GM18520 (cell line): ENCODE data around the gene TRMT6.

Experiments
- ATAC-seq: cut with Tn5 transposase; IDR thresholded peaks from one replicate; pipeline ENCODE4 v1.9.1; 2021; ENCODE audit not compliant: unreplicated experiment

TRMT6 gene

DNA sequence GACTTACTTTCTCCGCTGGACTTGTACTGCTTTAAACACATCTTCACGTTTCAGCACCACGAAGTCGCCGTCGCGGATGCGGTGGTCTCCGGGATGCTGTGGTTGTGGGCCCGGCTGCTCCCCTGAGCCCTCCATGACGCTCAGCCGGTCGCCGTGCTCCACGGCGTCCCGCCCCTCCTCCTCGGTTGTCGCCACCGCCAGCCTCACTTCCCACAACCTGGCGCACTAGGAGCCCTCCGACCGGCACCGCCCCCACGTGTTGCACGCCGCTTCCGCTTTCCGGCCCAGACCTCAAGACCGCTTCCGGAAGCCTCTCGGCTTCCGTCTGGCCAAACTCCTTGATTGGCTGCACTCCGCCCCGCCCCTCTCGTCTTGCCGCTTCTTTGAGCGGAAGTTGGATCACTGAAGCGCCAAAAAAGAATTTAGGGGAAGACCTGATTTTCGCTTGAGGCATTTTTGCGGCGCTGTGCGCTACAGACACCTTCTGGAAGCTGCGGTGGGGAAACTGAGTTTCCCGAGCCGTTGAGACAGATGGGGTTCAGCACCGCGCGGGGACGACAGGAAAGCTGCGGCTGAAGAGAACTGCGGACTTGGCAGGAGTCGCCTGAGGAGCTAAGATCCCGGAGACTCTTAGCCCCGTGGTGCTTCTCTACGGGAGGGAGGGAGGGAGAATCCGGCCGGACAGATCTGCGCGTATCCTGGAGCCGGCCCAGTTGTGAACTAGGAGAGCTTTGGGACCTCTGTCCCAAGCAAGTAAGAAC, at the start of gene TRMT6, which contains the start of gene MCM8:
TSS of gene TRMT6 (minus strand) at position 263 of the 761 bp plus-strand sequence. CDS start at position 135, 128 bp downstream.
TSS of gene MCM8 (plus strand) at position 382 of the 761 bp plus-strand sequence. CDS start 1,364 bp downstream, outside the sequence.
- ATAC-seq, result peak; percentile 93

- ATAC-seq, result no peak
Measured at GRCh38 chr20:5999783-6000182, 49.5 kb upstream of the TRMT6 start.

GRCh38 chr20:5996765-5997164, 46.4 kb upstream of the TRMT6 start:
- ATAC-seq, result peak; percentile 84

DNA sequence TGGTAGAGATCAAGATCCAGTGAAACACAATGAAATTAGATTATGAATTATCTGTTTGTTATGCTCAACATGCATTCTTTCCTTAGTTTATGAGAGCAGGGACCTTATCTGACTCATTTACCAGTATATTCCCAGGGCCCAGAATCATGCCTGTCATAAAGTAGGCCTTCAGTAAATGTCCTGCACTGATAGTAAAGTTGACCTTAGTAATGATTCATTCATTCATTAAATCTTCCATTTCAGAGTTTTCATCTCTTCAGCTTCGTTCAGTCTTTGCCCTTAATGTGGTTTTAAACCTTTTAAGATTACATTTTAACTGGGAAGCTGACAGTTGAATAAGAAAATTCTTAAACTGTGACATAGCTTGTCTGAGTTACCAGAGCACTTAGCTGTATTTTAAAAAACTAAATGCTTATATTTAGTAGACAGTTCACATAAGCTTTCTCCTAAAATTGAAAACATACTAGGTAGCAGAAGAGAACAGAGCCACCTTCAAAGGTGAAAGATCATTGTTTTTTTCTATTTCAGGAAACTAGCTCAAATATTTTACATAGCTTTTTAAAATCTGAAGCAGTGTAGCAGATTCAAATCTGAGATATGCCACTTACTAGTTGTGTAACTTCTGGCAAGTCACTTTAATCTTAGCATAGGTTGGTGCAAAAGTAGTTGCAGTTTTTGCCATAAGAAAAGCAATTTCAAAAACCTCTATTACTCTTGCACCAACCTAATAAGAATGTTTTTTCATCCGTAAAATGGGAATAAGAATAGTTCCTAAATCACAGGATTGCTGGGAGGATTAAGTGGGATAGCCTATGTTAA, 41.5 kb upstream of the TRMT6 start:
- ATAC-seq, result no peak

DNA sequence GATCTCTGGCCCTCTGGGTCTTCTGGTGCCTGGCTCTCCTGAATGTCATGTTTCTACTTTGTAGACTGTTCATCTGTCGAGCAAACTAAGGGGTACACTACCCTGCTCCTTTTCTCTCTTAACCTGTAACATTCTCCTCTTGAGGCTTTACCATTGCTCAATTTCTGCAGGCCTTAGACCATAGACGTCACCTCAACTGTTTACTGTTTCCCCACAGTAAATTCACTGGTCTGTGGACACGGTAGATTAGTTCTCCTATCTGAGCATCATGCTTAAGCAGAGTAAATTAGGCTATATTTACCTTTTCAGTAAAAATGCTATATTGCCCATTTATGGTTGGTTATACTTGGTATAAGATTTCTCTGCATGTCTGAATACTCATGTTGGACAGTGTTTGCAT, 40.6 kb upstream of the TRMT6 start:
- no peak for ATAC-seq

GRCh38 chr20:5989539-5989938, 39.2 kb upstream of the TRMT6 start:
- ATAC-seq, result no peak

- no peak for ATAC-seq
Measured at GRCh38 chr20:5987383-5987782, 37.0 kb upstream of the TRMT6 start.

- ATAC-seq, result no peak
Measured at GRCh38 chr20:5980720-5981538, 30.6 kb upstream of the TRMT6 start.

DNA sequence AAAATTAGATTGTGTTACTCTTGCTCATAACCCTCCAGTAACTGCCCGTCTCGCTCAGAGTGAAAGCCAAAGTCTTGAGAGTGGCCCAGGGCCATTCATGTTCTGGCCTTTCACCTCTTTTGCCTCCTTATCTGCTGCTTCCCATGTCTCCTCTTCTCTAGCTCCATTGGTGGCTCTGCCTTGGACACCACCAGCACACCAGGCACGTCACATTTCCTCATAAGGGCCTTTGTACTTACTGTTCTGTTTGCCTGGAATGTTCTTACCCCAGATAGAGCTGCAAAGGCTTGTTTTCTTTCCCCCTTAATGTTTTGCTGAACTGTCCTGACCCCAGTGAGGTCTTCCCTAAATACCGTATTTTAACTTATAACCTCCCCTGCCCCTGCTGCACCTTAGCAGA, 29.5 kb upstream of the TRMT6 start:
- no peak for ATAC-seq

DNA sequence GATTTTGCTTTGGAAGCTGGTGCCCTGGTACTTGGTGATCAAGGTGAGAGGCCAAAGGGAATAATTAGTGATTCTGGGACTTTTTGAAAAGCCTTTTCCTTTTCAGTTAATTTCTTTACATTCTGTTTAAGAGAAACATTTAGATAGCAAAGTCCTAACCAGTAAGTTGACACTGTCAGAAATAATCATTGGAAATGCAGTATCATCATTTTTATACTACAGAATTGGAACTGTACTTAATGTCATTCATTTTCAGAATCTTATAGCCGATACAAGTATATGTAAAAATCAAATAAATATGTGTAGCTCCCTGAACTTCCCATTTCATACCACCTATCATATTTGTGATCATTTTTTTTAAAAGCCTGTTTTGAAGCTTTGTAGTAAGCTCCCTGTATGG, 27.6 kb upstream of the TRMT6 start:
- ATAC-seq, result no peak

DNA sequence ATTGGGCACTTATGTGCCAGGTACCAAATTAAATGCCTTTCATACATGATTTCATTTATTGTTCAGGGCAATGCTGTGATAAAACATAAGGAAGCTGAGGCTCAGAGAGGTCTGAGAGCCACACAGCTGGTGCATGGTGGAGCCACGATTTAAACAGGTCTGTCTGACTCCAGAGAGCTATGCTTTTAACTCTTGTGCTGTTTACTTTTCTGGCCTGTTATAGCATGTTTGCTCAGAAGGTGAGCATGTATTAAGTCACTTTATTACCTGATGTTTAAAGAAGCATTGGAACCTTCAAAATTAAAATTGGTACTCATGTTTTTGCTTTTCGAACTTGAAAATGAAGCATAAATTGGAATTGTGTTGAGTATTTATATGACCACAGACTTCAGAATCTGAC, 26.9 kb upstream of the TRMT6 start:
- ATAC-seq, result no peak

DNA sequence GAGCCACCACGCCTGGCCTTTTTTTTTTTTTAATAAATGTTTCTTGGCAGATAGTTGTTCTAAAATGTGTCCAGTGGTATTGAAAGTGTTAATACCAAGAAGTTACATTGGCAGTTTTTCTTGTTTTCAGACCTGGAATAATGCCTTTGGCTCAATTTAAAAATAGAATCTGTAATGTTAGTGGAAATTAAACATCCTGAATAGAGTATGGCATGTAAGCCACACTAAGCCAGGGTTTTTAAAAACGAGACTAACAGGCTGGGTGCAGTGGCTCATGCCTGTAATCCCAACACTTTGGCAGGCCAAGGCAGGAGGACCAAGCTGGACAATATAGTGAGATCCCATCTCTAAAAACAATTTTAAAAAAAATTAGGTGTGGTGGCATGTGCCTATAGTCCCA, 25.4 kb upstream of the TRMT6 start:
- ATAC-seq, result no peak

DNA sequence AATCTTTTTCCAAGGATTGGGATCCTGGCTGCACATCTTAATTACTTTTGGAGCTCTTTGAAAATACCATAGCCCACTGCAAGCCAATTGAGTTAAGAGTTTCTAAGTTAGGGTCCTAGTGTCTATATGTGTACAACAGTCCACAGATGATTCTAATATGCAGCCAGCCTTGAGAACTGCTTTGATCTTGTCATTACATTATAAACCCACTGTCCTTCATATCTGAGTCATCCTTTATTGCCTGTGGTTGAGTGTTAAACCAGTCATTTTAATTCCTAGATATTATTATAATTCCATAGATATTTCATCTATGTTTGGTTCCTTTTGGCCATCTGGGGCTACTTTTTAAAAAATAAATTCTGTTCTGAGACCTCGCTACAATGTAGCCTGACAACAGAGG, 24.2 kb upstream of the TRMT6 start:
- ATAC-seq, result no peak

- ATAC-seq, result no peak
Measured at GRCh38 chr20:5973971-5974370, 23.6 kb upstream of the TRMT6 start.

DNA sequence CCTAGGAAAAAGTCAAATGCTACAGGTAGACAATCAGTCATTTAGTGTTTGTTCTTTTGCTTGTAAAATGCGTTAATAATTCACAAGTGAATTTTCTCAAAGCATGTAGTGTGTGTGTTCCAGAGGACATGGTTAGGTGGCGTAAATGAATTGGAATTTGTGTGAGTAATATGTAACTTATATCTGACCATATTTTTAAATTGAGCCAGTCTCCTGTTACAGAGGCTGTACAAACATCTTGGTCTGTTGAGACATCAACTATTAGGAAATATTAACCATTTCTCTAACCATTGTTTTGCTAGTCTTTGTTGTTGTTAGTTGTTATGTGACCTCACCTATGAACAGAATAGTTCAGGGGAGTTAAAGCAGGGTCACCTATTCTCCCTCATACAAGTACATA, 22.8 kb upstream of the TRMT6 start:
- no peak for ATAC-seq

- ATAC-seq, result no peak
Measured at GRCh38 chr20:5971203-5971602, 20.9 kb upstream of the TRMT6 start.

GRCh38 chr20:5970381-5970780, 20.0 kb upstream of the TRMT6 start:
- no peak for ATAC-seq

GRCh38 chr20:5969940-5970339, 19.6 kb upstream of the TRMT6 start:
- no peak for ATAC-seq

DNA sequence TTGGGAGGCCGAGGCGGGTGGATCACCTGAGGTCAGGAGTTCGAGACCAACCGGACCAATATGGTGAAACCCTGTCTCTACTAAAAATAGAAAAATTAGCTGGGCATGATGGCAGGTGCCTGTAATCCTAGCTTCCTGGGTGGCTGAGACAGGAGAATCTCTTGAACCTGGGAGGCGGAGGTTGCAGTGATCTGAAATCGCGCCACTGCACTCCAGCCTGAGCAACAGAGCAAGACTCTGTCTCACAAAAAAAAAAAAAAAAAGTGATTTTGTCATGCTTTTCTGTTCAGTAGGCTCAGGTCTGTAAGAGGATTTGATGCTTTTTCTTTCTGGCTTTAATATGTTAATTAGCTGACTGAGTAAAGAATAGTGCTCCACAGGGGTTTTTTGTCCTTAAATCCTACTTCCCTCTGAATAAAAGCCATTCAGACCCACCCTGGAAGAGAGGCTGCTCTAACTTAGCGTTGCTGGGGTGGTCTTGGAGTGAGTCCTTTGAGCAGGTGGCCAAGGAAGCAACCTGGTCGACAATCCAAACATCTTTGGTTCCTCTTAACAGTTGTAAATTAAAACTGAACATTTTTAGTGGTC, 19.1 kb upstream of the TRMT6 start:
- ATAC-seq, result no peak

- no peak for ATAC-seq
Measured at GRCh38 chr20:5968462-5968861, 18.1 kb upstream of the TRMT6 start.

DNA sequence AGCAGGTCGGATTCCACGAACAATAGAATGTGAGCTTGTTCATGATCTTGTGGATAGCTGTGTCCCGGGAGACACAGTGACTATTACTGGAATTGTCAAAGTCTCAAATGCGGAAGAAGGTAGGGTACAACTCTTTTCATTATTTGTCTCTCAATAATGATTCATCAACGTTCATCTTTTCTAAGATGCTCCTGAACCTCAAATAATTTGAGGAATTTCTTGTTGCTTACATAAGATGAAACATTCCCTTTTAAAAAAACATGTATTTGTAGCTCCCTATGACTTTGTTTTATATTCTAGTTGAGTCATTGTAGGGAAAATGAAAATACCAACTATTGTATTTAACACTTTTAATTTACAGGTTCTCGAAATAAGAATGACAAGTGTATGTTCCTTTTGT, 17.1 kb upstream of the TRMT6 start:
- ATAC-seq, result no peak
